H1 (cell line): ENCODE results near the gene GATAD2B.

Source experiments
- CTCF ChIP-seq, 3 experiments: IDR thresholded peaks; 1 replicate in 2 of 3; 2 replicates in 1 of 3; pipeline versions ENCODE4 v1.5.1 to v1.6.1; 2011; ENCODE audit warnings: low read length in 3 of 3, mild to moderate bottlenecking in 3 of 3, inconsistent platforms in 2 of 3, low read depth in 1 of 3, moderate library complexity in 1 of 3; ENCODE audit not compliant: insufficient read depth in 1 of 3; ENCODE audit errors: control extremely low read depth in 1 of 3
- EZH2 ChIP-seq: fragments of 200-600 bp; sonication (generic); IDR thresholded peaks from 2 replicates; pipeline ENCODE4 v1.7.1; 2012; ENCODE audit warnings: low read depth, mild to moderate bottlenecking, moderate library complexity, low read length, inconsistent platforms; ENCODE audit not compliant: severe bottlenecking
- GABPA ChIP-seq: IDR thresholded peaks from 2 replicates; pipeline ENCODE4 v1.6.1; 2011; ENCODE audit warnings: mild to moderate bottlenecking, low read length, moderate library complexity, borderline replicate concordance; ENCODE audit not compliant: insufficient read depth
- HDAC2 ChIP-seq, 2 experiments: fragments of 300-600 bp in 1 of 2; sonication (generic) in 1 of 2; IDR thresholded peaks; 2 replicates each; pipeline ENCODE4 v1.6.1; 2011 to 2012; ENCODE audit warnings: low read depth in 2 of 2, low read length in 2 of 2, mild to moderate bottlenecking in 2 of 2, moderate library complexity in 2 of 2, borderline replicate concordance in 1 of 2, inconsistent platforms in 1 of 2
- MAX ChIP-seq: IDR thresholded peaks from 2 replicates; pipeline ENCODE4 v1.6.1; 2012; ENCODE audit warnings: inconsistent platforms

- TF ChIP-seq CTCF (IDR thresholded peaks at IDR 0.05; ENCODE audit: control extremely low read depth in 1 of 3, insufficient read depth in 1 of 3, low read depth in 1 of 3, low read length in 3 of 3), result no peak
- TF ChIP-seq HDAC2 (IDR thresholded peaks at IDR 0.05; ENCODE audit: borderline replicate concordance in 1 of 2, low read depth in 2 of 2, low read length in 2 of 2), result no peak; a peak in 1 of 4 replicates
- TF ChIP-seq MAX, result peak; percentile 45; the same call in 1 of the 2 replicates
- TF ChIP-seq GABPA, result no peak
- no peak for TF ChIP-seq EZH2
Measured at GRCh38 chr1:153945795-153946621, 23.2 kb upstream of the GATAD2B start.
